GM21381 (cell line): ENCODE measurements around the gene TBL1XR1.

ENCODE experiments used
- ATAC-seq: cut with Tn5 transposase; IDR thresholded peaks from one replicate; pipeline ENCODE4 v1.9.1; 2021; ENCODE audit warnings: mild to moderate bottlenecking, moderate library complexity; ENCODE audit not compliant: unreplicated experiment

TBL1XR1 gene

GRCh38 chr3:176970770-176971169, 226.5 kb downstream of the TBL1XR1 start:
- no peak for ATAC-seq

DNA sequence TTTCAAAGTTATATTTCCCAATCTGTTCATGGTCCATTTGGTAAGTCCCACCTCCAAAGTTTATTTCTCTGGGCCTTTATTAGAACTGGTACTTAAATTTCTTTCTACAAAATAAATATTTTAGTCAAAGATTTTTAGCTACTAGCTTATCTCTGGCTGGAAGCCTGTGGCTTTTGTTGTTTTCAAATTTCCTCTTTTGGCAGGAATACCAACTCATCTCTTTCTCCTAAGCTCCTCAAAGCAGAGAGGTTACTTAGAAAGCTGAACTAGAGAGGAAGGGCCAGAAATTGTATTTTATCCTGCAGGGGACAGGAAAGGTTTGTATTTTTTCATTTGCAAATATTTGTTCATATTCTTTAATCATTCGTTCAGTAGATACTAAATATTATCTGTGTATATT, 227.8 kb downstream of the TBL1XR1 start:
- ATAC-seq: no peak
